ENCODE measurements around the gene PALS2. TPM values are rescaled to one million over a fixed set of nuclear protein-coding genes. Genes with fewer than 3 reads are reported as not detected.

PALS2 gene
- total and polyA plus RNA-seq, 2 of the 13 experiments (the other 11 are each of a cell fraction or from before 2014, with no cell fraction given), result 3.1 to 21.9 TPM

- TF ChIP-seq ZNF142 (CRISPR knock-in tag; IDR thresholded peaks at IDR 0.05) (no peak), KMT2A (CRISPR knock-in tag; IDR thresholded peaks at IDR 0.05) (0 out of 2 replicates have a peak, but pooled peaks have one; percentile 29), CSRNP2 (CRISPR knock-in tag; conservative IDR thresholded peaks at IDR 0.05; ENCODE audit: low read depth) (no peak), ZC3H13 (CRISPR knock-in tag; IDR thresholded peaks at IDR 0.05) (no peak), HDAC2 (CRISPR knock-in tag; IDR thresholded peaks at IDR 0.05) (no peak), MZF1 (CRISPR knock-in tag; IDR thresholded peaks at IDR 0.05; ENCODE audit: borderline replicate concordance) (no peak), TEF (CRISPR knock-in tag; IDR thresholded peaks at IDR 0.05) (no peak), KLF11 (CRISPR knock-in tag; IDR thresholded peaks at IDR 0.05) (no peak), ZFP91 (CRISPR knock-in tag; IDR thresholded peaks at IDR 0.05; ENCODE audit: borderline replicate concordance) (peak; percentile 38; the same call in 1 of the 2 replicates), STAG1 (CRISPR knock-in tag; IDR thresholded peaks at IDR 0.05) (no peak), PRMT3 (CRISPR knock-in tag; IDR thresholded peaks at IDR 0.05; ENCODE audit: borderline replicate concordance, low read depth) (no peak)
- TF ChIP-seq, protein P1, sequence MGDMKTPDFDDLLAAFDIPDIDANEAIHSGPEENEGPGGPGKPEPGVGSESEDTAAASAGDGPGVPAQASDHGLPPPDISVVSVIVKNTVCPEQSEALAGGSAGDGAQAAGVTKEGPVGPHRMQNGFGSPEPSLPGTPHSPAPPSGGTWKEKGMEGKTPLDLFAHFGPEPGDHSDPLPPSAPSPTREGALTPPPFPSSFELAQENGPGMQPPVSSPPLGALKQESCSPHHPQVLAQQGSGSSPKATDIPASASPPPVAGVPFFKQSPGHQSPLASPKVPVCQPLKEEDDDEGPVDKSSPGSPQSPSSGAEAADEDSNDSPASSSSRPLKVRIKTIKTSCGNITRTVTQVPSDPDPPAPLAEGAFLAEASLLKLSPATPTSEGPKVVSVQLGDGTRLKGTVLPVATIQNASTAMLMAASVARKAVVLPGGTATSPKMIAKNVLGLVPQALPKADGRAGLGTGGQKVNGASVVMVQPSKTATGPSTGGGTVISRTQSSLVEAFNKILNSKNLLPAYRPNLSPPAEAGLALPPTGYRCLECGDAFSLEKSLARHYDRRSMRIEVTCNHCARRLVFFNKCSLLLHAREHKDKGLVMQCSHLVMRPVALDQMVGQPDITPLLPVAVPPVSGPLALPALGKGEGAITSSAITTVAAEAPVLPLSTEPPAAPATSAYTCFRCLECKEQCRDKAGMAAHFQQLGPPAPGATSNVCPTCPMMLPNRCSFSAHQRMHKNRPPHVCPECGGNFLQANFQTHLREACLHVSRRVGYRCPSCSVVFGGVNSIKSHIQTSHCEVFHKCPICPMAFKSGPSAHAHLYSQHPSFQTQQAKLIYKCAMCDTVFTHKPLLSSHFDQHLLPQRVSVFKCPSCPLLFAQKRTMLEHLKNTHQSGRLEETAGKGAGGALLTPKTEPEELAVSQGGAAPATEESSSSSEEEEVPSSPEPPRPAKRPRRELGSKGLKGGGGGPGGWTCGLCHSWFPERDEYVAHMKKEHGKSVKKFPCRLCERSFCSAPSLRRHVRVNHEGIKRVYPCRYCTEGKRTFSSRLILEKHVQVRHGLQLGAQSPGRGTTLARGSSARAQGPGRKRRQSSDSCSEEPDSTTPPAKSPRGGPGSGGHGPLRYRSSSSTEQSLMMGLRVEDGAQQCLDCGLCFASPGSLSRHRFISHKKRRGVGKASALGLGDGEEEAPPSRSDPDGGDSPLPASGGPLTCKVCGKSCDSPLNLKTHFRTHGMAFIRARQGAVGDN (CRISPR knock-in tag; IDR thresholded peaks at IDR 0.05), result peak; percentile 72
Observed at GRCh38 chr7:24573554-24574338, 494 bp downstream of the PALS2 start (continued).
